GM23338 (cell line): ENCODE results near the gene IQCE. TPM values are rescaled to one million over a fixed set of nuclear protein-coding genes. Genes with fewer than 3 reads are reported as not detected.
A peak's percentile ranks its signal among the peaks of the same experiment; 100 is the strongest.

ENCODE experiments used
- ATAC-seq: fragments of 200-7000 bp; cut with Tn5 transposase; 3 replicates; pipeline ENCODE4 v1.9.1; 2020
- DNase-seq: peaks from one replicate; pipeline ENCODE4 v3.0.0-alpha.2; 2015; ENCODE audit warnings: low spot score
- H2AFZ ChIP-seq: fragments of 200-600 bp; sonication (generic); 2 replicates; pipeline ENCODE4 v1.8.0; 2016; ENCODE audit warnings: antibody characterized with exemption, mild to moderate bottlenecking, moderate library complexity
- H3F3A ChIP-seq: fragments of 200-600 bp; sonication (generic); replicated peaks from 2 replicates; pipeline ENCODE4 v1.8.0; 2017; ENCODE audit warnings: antibody characterized with exemption, mixed run types, low read depth
- H3K27ac ChIP-seq: fragments of 200-600 bp; sonication (generic); 2 replicates; pipeline ENCODE4 v1.6.1; 2016; ENCODE audit warnings: low read depth
- H3K27me3 ChIP-seq: fragments of 200-600 bp; sonication (generic); 2 replicates; pipeline ENCODE4 v1.8.0; 2016; ENCODE audit warnings: mild to moderate bottlenecking, mixed run types, moderate library complexity; ENCODE audit not compliant: insufficient read depth
- H3K36me3 ChIP-seq: fragments of 200-600 bp; sonication (generic); 2 replicates; pipeline ENCODE4 v1.8.0; 2016; ENCODE audit warnings: mild to moderate bottlenecking; ENCODE audit not compliant: insufficient read depth
- H3K4me1 ChIP-seq: fragments of 200-600 bp; sonication (generic); 2 replicates; pipeline ENCODE4 v1.8.0; 2016; ENCODE audit warnings: mild to moderate bottlenecking, moderate library complexity; ENCODE audit not compliant: insufficient read depth
- H3K4me2 ChIP-seq: fragments of 200-600 bp; sonication (generic); 2 replicates; pipeline ENCODE4 v1.7.1; 2017; ENCODE audit warnings: mixed run types
- H3K4me3 ChIP-seq: fragments of 200-600 bp; sonication (generic); 2 replicates; pipeline ENCODE4 v1.6.1; 2016; ENCODE audit warnings: mixed run types
- H3K79me2 ChIP-seq: fragments of 200-600 bp; sonication (generic); replicated peaks from 2 replicates; pipeline ENCODE4 v1.8.0; 2017; ENCODE audit warnings: mild to moderate bottlenecking; ENCODE audit not compliant: insufficient read depth
- H3K9me2 ChIP-seq: fragments of 200-600 bp; sonication (generic); 2 replicates; pipeline ENCODE4 v1.8.0; 2017; ENCODE audit not compliant: insufficient read depth
- H4K20me1 ChIP-seq: fragments of 200-600 bp; sonication (generic); replicated peaks from 2 replicates; pipeline ENCODE4 v1.8.0; 2017; ENCODE audit warnings: mild to moderate bottlenecking; ENCODE audit not compliant: insufficient read depth
- H3K27ac Mint-ChIP-seq: 2 replicates; pipeline ENCODE4 v1.8.0; 2020; ENCODE audit warnings: inconsistent platforms, mild to moderate bottlenecking, moderate library complexity, mixed read lengths
- H3K27me3 Mint-ChIP-seq: 3 replicates; pipeline ENCODE4 v1.8.0; 2022; ENCODE audit warnings: low read depth, mild to moderate bottlenecking, moderate library complexity, mixed read lengths, inconsistent platforms; ENCODE audit not compliant: insufficient read depth, poor library complexity
- H3K36me3 Mint-ChIP-seq: 3 replicates; pipeline ENCODE4 v1.8.0; 2021; ENCODE audit warnings: low read depth, mild to moderate bottlenecking, inconsistent platforms, moderate library complexity, mixed read lengths
- H3K4me1 Mint-ChIP-seq: 3 replicates; pipeline ENCODE4 v1.8.0; 2020; ENCODE audit warnings: mild to moderate bottlenecking, inconsistent platforms, mixed read lengths
- H3K4me3 Mint-ChIP-seq: 3 replicates; pipeline ENCODE4 v1.8.0; 2021; ENCODE audit warnings: moderate library complexity, mild to moderate bottlenecking, inconsistent platforms, mixed read lengths
- H3K9me3 Mint-ChIP-seq: 3 replicates; pipeline ENCODE4 v1.8.0; 2020; ENCODE audit warnings: moderate library complexity, mild to moderate bottlenecking, inconsistent platforms, mixed read lengths
- CREB1 ChIP-seq: fragments of 250-450 bp; sonication (Bioruptor Pico); IDR thresholded peaks from 2 replicates; pipeline ENCODE4 v1.5.0; 2020; ENCODE audit warnings: low read depth, mild to moderate bottlenecking, moderate library complexity
- CTCF ChIP-seq, 2 experiments: fragments of 200-600 bp in 1 of 2; sonication (generic) in 1 of 2; conservative IDR thresholded peaks; 2 replicates each; pipeline versions ENCODE4 v1.5.1 to v1.6.1; 2016 to 2017; ENCODE audit warnings: antibody characterized with exemption in 2 of 2, low read depth in 2 of 2, mild to moderate bottlenecking in 2 of 2, moderate library complexity in 1 of 2
- ETS1 ChIP-seq: IDR thresholded peaks from 2 replicates; pipeline ENCODE4 v1.6.1; 2016; ENCODE audit warnings: antibody characterized with exemption
- EZH2 ChIP-seq: fragments of 200-600 bp; sonication (generic); IDR thresholded peaks from one replicate; pipeline ENCODE4 v1.8.0; 2017; ENCODE audit warnings: antibody characterized with exemption, mild to moderate bottlenecking, low read depth; ENCODE audit not compliant: unreplicated experiment
- EZH2phosphoT487 ChIP-seq: fragments of 200-600 bp; sonication (generic); IDR thresholded peaks from one replicate; pipeline ENCODE4 v1.8.1; 2018; ENCODE audit warnings: antibody characterized with exemption; ENCODE audit not compliant: unreplicated experiment
- JUNB ChIP-seq: IDR thresholded peaks from one replicate; pipeline ENCODE4 v1.6.1; 2016; ENCODE audit warnings: antibody characterized with exemption; ENCODE audit not compliant: unreplicated experiment
- NANOG ChIP-seq: IDR thresholded peaks from 2 replicates; pipeline ENCODE4 v1.6.1; 2016; ENCODE audit warnings: antibody characterized with exemption, borderline replicate concordance
- POLR2AphosphoS5 ChIP-seq: IDR thresholded peaks from 2 replicates; pipeline ENCODE4 v1.6.1; 2016; ENCODE audit warnings: antibody characterized with exemption, low read depth
- REST ChIP-seq: IDR thresholded peaks from one replicate; pipeline ENCODE4 v1.6.1; 2018; ENCODE audit warnings: antibody characterized with exemption; ENCODE audit not compliant: unreplicated experiment
- STAT1 ChIP-seq: IDR thresholded peaks from one replicate; pipeline ENCODE4 v1.6.1; 2016; ENCODE audit warnings: antibody characterized with exemption; ENCODE audit not compliant: unreplicated experiment
- ZNF114 ChIP-seq: fragments of 250-450 bp; sonication (Bioruptor Pico); IDR thresholded peaks from 2 replicates; pipeline ENCODE4 v1.5.0; 2020; ENCODE audit warnings: mild to moderate bottlenecking, moderate library complexity
- ZNF331 ChIP-seq: fragments of 250-450 bp; sonication (Bioruptor Pico); IDR thresholded peaks from 2 replicates; pipeline ENCODE4 v1.5.0; 2020; ENCODE audit warnings: low read depth, mild to moderate bottlenecking, moderate library complexity
- ZNF462 ChIP-seq: fragments of 250-450 bp; sonication (Bioruptor Pico); IDR thresholded peaks from 2 replicates; pipeline ENCODE4 v1.5.0; 2020; ENCODE audit warnings: mild to moderate bottlenecking, moderate library complexity
- polyA plus RNA-seq: library from polyadenylated mRNA; unstranded; fragments of >200 nt; fragmentation: Nextera tagmentation; extraction: Ambion mirVana; gene quantifications from 2 replicates; pipeline ENCODE4 v1.2.1, GENCODE V29; 2016
- total RNA-seq: library from RNA; depleted of rRNA; stranded (reverse); fragments of >200 nt; shearing (Covaris generic); gene quantifications from 2 replicates; pipeline ENCODE4 v1.2.3, GENCODE V29; 2014

Gene IQCE
- total and polyA plus RNA-seq, 2 experiments from 2014 or later = 5.0 to 7.7 TPM

- TF ChIP-seq ZNF462 (CRISPR knock-in tag) (no peak), JUNB (no peak), EZH2phosphoT487 (no peak), ETS1 (no peak), CTCF (conservative IDR thresholded peaks at IDR 0.05; ENCODE audit: low read depth in 2 of 2) (no peak), EZH2 (no peak), ZNF331 (CRISPR knock-in tag) (no peak), POLR2AphosphoS5 (no peak), CREB1 (CRISPR knock-in tag) (no peak), ZNF114 (CRISPR knock-in tag) (no peak), STAT1 (no peak), REST (no peak), NANOG (no peak)
- H3K4me1 ChIP-seq = peaks cover 35% of the 10 kb centered on the region
- ATAC-seq (peak; percentile 2), DNase-seq (no peak)
- Mint-ChIP-seq H3K4me3 (no peak overlapping the region), H3K36me3 (peaks cover 14% of the 10 kb centered on the region; the same call in 2 of the 3 replicates), H3K27ac (peak overlapping the region; percentile 95), H3K9me3 (no peaks in the 10 kb centered on the region), H3K4me1 (peaks cover 28% of the 10 kb centered on the region), H3K27me3 (peaks cover 23% of the 10 kb centered on the region)
- 0 out of 2 replicates have a peak, but pooled peaks cover 4% of the 10 kb centered on the region for H3F3A ChIP-seq
- no peaks in the 10 kb centered on the region; the same call in 1 of the 2 replicates for H3K36me3 ChIP-seq
- no peaks in the 10 kb centered on the region; the same call in 1 of the 2 replicates for H4K20me1 ChIP-seq
- no peaks in the 10 kb centered on the region for H3K27me3 ChIP-seq
- no peaks in the 10 kb centered on the region for H3K9me2 ChIP-seq
- H3K79me2 ChIP-seq = peaks cover 28% of the 10 kb centered on the region
- peak overlapping the region; percentile 72 for H3K4me2 ChIP-seq
- peak overlapping the region; percentile 94 for H3K27ac ChIP-seq
- H3K4me3 ChIP-seq = peak overlapping the region; percentile 43; the same call in 1 of the 2 replicates
- H2AFZ ChIP-seq = no peak overlapping the region
Observed at GRCh38 chr7:2646336-2646679, 87.5 kb downstream of the IQCE start.
